Liver (tissue), 9 donors: Measurements from ENCODE around the gene API5. TPM values are rescaled to one million over a fixed set of nuclear protein-coding genes. Genes with fewer than 3 reads are reported as not detected.
A peak's percentile ranks its signal among the peaks of the same experiment; 100 is the strongest.

Experiments
- DNase-seq: peaks from one replicate; pipeline ENCODE4 v3.0.0-alpha.2; 2017; ENCODE audit warnings: low spot score
- H3K27ac ChIP-seq, 2 donors: one replicate each; pipeline ENCODE4 v1.7.0; 2013; ENCODE audit warnings: inconsistent platforms in 2 of 2, low read length in 2 of 2, control low read depth in 1 of 2, low read depth in 1 of 2, mild to moderate bottlenecking in 1 of 2
- H3K27me3 ChIP-seq, 4 donors: one replicate each; pipeline versions ENCODE4 v1.6.1 to v1.7.0; 2013; ENCODE audit warnings: low read length in 3 of 4, inconsistent platforms in 1 of 4, mild to moderate bottlenecking in 1 of 4, moderate library complexity in 1 of 4; ENCODE audit not compliant: control insufficient read depth in 4 of 4, insufficient read depth in 4 of 4
- H3K36me3 ChIP-seq, 4 donors: one replicate each; pipeline versions ENCODE4 v1.6.1 to v1.7.0; 2013; ENCODE audit warnings: low read length in 3 of 4, mild to moderate bottlenecking in 3 of 4, low read depth in 1 of 4, moderate library complexity in 1 of 4; ENCODE audit not compliant: control insufficient read depth in 4 of 4, insufficient read depth in 3 of 4
- H3K4me1 ChIP-seq, 4 donors: one replicate each; pipeline versions ENCODE4 v1.6.1 to v1.7.0; 2013; ENCODE audit warnings: low read length in 3 of 4, mild to moderate bottlenecking in 3 of 4, moderate library complexity in 1 of 4; ENCODE audit not compliant: control insufficient read depth in 4 of 4, insufficient read depth in 4 of 4
- H3K4me3 ChIP-seq, 3 donors: one replicate each; pipeline versions ENCODE4 v1.6.1 to v1.7.0; 2013; ENCODE audit warnings: low read length in 3 of 3, control low read depth in 1 of 3, low read depth in 1 of 3, mild to moderate bottlenecking in 1 of 3
- H3K9ac ChIP-seq, 2 donors: one replicate each; pipeline ENCODE4 v1.7.0; 2013; ENCODE audit warnings: low read length in 2 of 2, mild to moderate bottlenecking in 2 of 2, moderate library complexity in 2 of 2, control low read depth in 1 of 2, low read depth in 1 of 2
- H3K9me3 ChIP-seq, 4 donors: one replicate each; pipeline versions ENCODE4 v1.6.1 to v1.7.0; 2013; ENCODE audit warnings: low read length in 3 of 4; ENCODE audit not compliant: control insufficient read depth in 4 of 4
- ATF3 ChIP-seq: IDR thresholded peaks from 2 replicates; pipeline ENCODE4 v1.6.1; 2016; ENCODE audit warnings: antibody characterized with exemption
- FOXA1 ChIP-seq: IDR thresholded peaks from 2 replicates; pipeline ENCODE4 v1.6.1; 2016; ENCODE audit warnings: antibody characterized with exemption
- GABPA ChIP-seq, 2 donors: IDR thresholded peaks in 1 of 2; conservative IDR thresholded peaks in 1 of 2; 2 replicates each; pipeline ENCODE4 v1.6.1; 2016; ENCODE audit warnings: antibody characterized with exemption in 2 of 2, mild to moderate bottlenecking in 1 of 2, moderate library complexity in 1 of 2
- HNF4G ChIP-seq: IDR thresholded peaks from 2 replicates; pipeline ENCODE4 v1.6.1; 2016; ENCODE audit warnings: antibody characterized with exemption
- JUND ChIP-seq, 2 donors: IDR thresholded peaks; 2 replicates each; pipeline ENCODE4 v1.6.1; 2016; ENCODE audit warnings: antibody characterized with exemption in 2 of 2
- MAX ChIP-seq: IDR thresholded peaks from 2 replicates; pipeline ENCODE4 v1.6.1; 2016; ENCODE audit warnings: antibody characterized with exemption
- RAD21 ChIP-seq, 2 donors: IDR thresholded peaks; 2 replicates each; pipeline ENCODE4 v1.6.1; 2016; ENCODE audit warnings: antibody characterized with exemption in 2 of 2, mild to moderate bottlenecking in 2 of 2
- RXRA ChIP-seq, 2 donors: IDR thresholded peaks; 2 replicates each; pipeline ENCODE4 v1.6.1; 2017 to 2018; ENCODE audit warnings: antibody characterized with exemption in 2 of 2, mild to moderate bottlenecking in 1 of 2
- SP1 ChIP-seq: IDR thresholded peaks from 2 replicates; pipeline ENCODE4 v1.6.1; 2018; ENCODE audit warnings: antibody characterized with exemption, mild to moderate bottlenecking
- YY1 ChIP-seq: IDR thresholded peaks from 2 replicates; pipeline ENCODE4 v1.6.1; 2016; ENCODE audit warnings: antibody characterized with exemption, mild to moderate bottlenecking
- WGBS: extraction: QIAGEN DNeasy Blood & Tissue Kit; methylation state at CpG from one replicate; pipeline ENCODE4 v1.1.7; 2013; 5-methylcytosine and 5-hydroxymethylcytosine counted together
- polyA plus RNA-seq, 2 donors: library from polyadenylated mRNA; stranded (reverse) in 1 of 2; unstranded in 1 of 2; fragments of 200-250 nt in 1 of 2; fragments of >200 nt in 1 of 2; fragmentation: Nextera tagmentation in 1 of 2; extraction: Ambion mirVana in 1 of 2; gene quantifications; one replicate each; pipeline versions ENCODE4 v1.2.1 to v1.2.3, GENCODE V29; 2013 to 2015
- total RNA-seq, 2 donors: library from RNA; depleted of rRNA; stranded (reverse); fragments of >200 nt; gene quantifications; one replicate each; pipeline ENCODE4 v1.2.3, GENCODE V29; 2014
- TF ChIP-seq, protein P1 (sequence below): fragments of 150-350 bp; IDR thresholded peaks from 2 replicates; pipeline ENCODE4 v1.5.1; 2017; ENCODE audit warnings: improper control_type of control experiment, low read depth, low read length; ENCODE audit not compliant: missing input control
- TF ChIP-seq, protein P2 (sequence below): IDR thresholded peaks from 2 replicates; pipeline ENCODE4 v1.6.1; 2016; ENCODE audit warnings: antibody characterized with exemption, mild to moderate bottlenecking
- donor health status: healthy.
- donor health status: healthy.
- donor health status: healthy.
- donor health status: healthy.
- donor health status: healthy.

The API5 gene
- total and polyA plus RNA-seq, 4 donors: 23.0 to 61.6 (median 34.2) TPM

DNA sequence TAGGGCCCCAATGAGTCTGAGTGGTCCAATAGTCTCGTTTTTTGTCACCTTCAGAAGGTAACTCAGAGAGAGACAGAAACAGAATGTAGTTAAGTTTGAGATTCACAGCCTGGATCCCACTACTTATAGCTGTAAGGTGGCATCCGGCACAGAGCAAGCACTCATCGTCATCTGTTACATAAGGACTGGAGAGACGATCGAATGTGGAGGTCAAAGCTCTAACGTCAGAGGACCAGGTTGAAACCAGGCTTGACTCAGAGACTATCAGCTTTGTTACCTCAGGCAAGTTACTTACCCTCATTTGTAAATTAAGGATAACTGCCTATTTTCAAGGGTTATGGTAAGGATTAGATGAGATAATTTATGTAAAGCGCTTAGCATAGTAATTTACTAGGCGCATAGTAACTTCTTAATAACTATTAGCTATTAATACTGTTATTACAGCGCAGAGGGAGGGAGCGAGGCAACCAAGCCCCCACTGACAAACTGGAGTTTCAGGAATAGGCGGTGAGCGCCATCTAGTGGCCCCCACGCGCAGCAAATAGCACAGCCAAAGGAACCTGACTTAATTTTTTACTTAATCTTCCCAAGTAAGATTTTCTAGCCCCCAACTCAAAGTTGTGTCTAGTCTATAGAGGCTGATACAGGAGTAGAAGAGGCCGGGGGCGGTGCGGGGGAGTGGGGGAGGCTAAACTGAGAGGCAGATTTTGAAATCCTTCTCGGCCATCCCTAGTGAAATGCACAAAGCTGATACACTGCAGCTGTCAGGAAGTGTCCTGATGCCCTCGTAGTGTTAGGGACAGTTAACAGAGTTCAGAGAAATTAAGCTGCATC lies 29.0 kb upstream of the API5 start:
- H3K4me1 ChIP-seq: peaks cover 0 to 4% (median 0%) of the 10 kb centered on the region in 4 donors
- no peak overlapping the region for H3K27ac ChIP-seq
- no peak overlapping the region for H3K4me3 ChIP-seq
- H3K9me3 ChIP-seq: no peaks in the 10 kb centered on the region
- DNase-seq: peak; percentile 48
- TF ChIP-seq, protein P1, sequence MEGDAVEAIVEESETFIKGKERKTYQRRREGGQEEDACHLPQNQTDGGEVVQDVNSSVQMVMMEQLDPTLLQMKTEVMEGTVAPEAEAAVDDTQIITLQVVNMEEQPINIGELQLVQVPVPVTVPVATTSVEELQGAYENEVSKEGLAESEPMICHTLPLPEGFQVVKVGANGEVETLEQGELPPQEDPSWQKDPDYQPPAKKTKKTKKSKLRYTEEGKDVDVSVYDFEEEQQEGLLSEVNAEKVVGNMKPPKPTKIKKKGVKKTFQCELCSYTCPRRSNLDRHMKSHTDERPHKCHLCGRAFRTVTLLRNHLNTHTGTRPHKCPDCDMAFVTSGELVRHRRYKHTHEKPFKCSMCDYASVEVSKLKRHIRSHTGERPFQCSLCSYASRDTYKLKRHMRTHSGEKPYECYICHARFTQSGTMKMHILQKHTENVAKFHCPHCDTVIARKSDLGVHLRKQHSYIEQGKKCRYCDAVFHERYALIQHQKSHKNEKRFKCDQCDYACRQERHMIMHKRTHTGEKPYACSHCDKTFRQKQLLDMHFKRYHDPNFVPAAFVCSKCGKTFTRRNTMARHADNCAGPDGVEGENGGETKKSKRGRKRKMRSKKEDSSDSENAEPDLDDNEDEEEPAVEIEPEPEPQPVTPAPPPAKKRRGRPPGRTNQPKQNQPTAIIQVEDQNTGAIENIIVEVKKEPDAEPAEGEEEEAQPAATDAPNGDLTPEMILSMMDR: peak; percentile 78
- TF ChIP-seq RAD21 (IDR thresholded peaks at IDR 0.05) (peak; percentile 76 to 81), FOXA1 (no peak), YY1 (no peak)
- H3K36me3 ChIP-seq: no peaks in the 10 kb centered on the region
- WGBS: 15% methylated on average over 19 of the region's 19 CpGs
- H3K27me3 ChIP-seq: no peaks in the 10 kb centered on the region
- H3K9ac ChIP-seq: no peak overlapping the region

- no peaks in the 10 kb centered on the region for H3K36me3 ChIP-seq
- peaks cover 0 to 4% (median 0%) of the 10 kb centered on the region in 4 donors for H3K9me3 ChIP-seq
- no peak for DNase-seq
- no peak overlapping the region for H3K9ac ChIP-seq
- peaks cover 0 to 4% (median 0%) of the 10 kb centered on the region in 4 donors for H3K4me1 ChIP-seq
- H3K27ac ChIP-seq: no peak overlapping the region
- WGBS: 75% methylated on average over 4 of the region's 4 CpGs
- TF ChIP-seq, protein P2, sequence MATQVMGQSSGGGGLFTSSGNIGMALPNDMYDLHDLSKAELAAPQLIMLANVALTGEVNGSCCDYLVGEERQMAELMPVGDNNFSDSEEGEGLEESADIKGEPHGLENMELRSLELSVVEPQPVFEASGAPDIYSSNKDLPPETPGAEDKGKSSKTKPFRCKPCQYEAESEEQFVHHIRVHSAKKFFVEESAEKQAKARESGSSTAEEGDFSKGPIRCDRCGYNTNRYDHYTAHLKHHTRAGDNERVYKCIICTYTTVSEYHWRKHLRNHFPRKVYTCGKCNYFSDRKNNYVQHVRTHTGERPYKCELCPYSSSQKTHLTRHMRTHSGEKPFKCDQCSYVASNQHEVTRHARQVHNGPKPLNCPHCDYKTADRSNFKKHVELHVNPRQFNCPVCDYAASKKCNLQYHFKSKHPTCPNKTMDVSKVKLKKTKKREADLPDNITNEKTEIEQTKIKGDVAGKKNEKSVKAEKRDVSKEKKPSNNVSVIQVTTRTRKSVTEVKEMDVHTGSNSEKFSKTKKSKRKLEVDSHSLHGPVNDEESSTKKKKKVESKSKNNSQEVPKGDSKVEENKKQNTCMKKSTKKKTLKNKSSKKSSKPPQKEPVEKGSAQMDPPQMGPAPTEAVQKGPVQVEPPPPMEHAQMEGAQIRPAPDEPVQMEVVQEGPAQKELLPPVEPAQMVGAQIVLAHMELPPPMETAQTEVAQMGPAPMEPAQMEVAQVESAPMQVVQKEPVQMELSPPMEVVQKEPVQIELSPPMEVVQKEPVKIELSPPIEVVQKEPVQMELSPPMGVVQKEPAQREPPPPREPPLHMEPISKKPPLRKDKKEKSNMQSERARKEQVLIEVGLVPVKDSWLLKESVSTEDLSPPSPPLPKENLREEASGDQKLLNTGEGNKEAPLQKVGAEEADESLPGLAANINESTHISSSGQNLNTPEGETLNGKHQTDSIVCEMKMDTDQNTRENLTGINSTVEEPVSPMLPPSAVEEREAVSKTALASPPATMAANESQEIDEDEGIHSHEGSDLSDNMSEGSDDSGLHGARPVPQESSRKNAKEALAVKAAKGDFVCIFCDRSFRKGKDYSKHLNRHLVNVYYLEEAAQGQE: no peak
- TF ChIP-seq MAX: no peak
- no peak for TF ChIP-seq SP1
- no peak for TF ChIP-seq HNF4G
- TF ChIP-seq JUND (IDR thresholded peaks at IDR 0.05): no peak
- TF ChIP-seq, protein P1: no peak
- TF ChIP-seq GABPA (IDR thresholded peaks at IDR 0.05 in 1 of 2, conservative IDR thresholded peaks at IDR 0.05 in 1 of 2): no peak
- no peak for TF ChIP-seq RXRA (IDR thresholded peaks at IDR 0.05)
- TF ChIP-seq FOXA1: no peak
- no peak for TF ChIP-seq ATF3
- H3K27me3 ChIP-seq: no peaks in the 10 kb centered on the region
- H3K4me3 ChIP-seq: no peak overlapping the region
Measured at GRCh38 chr11:43285826-43286225, 26.0 kb upstream of the API5 start.
